Mesothelial cell of epicardium (in vitro differentiated cells): ENCODE measurements around the gene NOTCH1. TPM values are rescaled to one million over a fixed set of nuclear protein-coding genes. Genes with fewer than 3 reads are reported as not detected.

Experiments
- DNase-seq, 2 experiments: peaks; one replicate each; pipeline ENCODE4 v3.0.0; 2021; ENCODE audit warnings: low spot score in 2 of 2; ENCODE audit not compliant: unreplicated experiment in 2 of 2
- H3K27ac Mint-ChIP-seq: 2 replicates; pipeline ENCODE4 v1.8.0; 2021; ENCODE audit warnings: mixed read lengths
- H3K27me3 Mint-ChIP-seq: 2 replicates; pipeline ENCODE4 v1.8.0; 2021; ENCODE audit warnings: low read depth, mixed read lengths
- H3K36me3 Mint-ChIP-seq: 2 replicates; pipeline ENCODE4 v1.8.0; 2021; ENCODE audit warnings: mixed read lengths
- H3K4me1 Mint-ChIP-seq: 2 replicates; pipeline ENCODE4 v1.8.0; 2021; ENCODE audit warnings: mixed read lengths
- H3K4me3 Mint-ChIP-seq: 2 replicates; pipeline ENCODE4 v1.8.0; 2021; ENCODE audit warnings: mild to moderate bottlenecking, moderate library complexity, mixed read lengths
- H3K9me3 Mint-ChIP-seq: 2 replicates; pipeline ENCODE4 v1.8.0; 2021; ENCODE audit warnings: mixed read lengths
- CTCF ChIP-seq: fragments of 200-600 bp; sonication (generic); IDR thresholded peaks from one replicate; pipeline ENCODE4 v1.5.0; 2021; ENCODE audit warnings: antibody characterized with exemption; ENCODE audit not compliant: unreplicated experiment
- total RNA-seq: library from RNA; stranded (reverse); gene quantifications from 3 replicates; pipeline ENCODE4 v1.2.1, GENCODE V29; 2021

The NOTCH1 gene
- total RNA-seq, 1 donor from 2014 or later: 107 TPM

- no peaks in the 10 kb centered on the region for H3K9me3 Mint-ChIP-seq
- H3K36me3 Mint-ChIP-seq: peaks cover 2% of the 10 kb centered on the region
- DNase-seq: no peak
- no peak overlapping the region for H3K4me3 Mint-ChIP-seq
- no peak for TF ChIP-seq CTCF
- no peaks in the 10 kb centered on the region for H3K27me3 Mint-ChIP-seq
- H3K4me1 Mint-ChIP-seq: no peaks in the 10 kb centered on the region
- no peak overlapping the region for H3K27ac Mint-ChIP-seq
Measured at GRCh38 chr9:136522314-136523237, 23.3 kb downstream of the NOTCH1 start.

GRCh38 chr9:136521537-136521936 is 24.3 kb downstream of the NOTCH1 start:
- no peaks in the 10 kb centered on the region for H3K9me3 Mint-ChIP-seq
- no peaks in the 10 kb centered on the region for H3K4me1 Mint-ChIP-seq
- TF ChIP-seq CTCF: no peak
- peaks cover 3% of the 10 kb centered on the region for H3K36me3 Mint-ChIP-seq
- no peak for DNase-seq
- H3K27me3 Mint-ChIP-seq: no peaks in the 10 kb centered on the region
- no peak overlapping the region for H3K27ac Mint-ChIP-seq
- no peak overlapping the region for H3K4me3 Mint-ChIP-seq

GRCh38 chr9:136520053-136520540 is 25.8 kb downstream of the NOTCH1 start:
- no peaks in the 10 kb centered on the region for H3K27me3 Mint-ChIP-seq
- no peak for DNase-seq
- TF ChIP-seq CTCF: no peak
- H3K9me3 Mint-ChIP-seq: no peaks in the 10 kb centered on the region
- H3K36me3 Mint-ChIP-seq: peaks cover 3% of the 10 kb centered on the region
- H3K4me3 Mint-ChIP-seq: no peak overlapping the region
- no peaks in the 10 kb centered on the region for H3K4me1 Mint-ChIP-seq
- no peak overlapping the region for H3K27ac Mint-ChIP-seq

- H3K36me3 Mint-ChIP-seq: peaks cover 3% of the 10 kb centered on the region
- no peak overlapping the region for H3K27ac Mint-ChIP-seq
- H3K4me3 Mint-ChIP-seq: no peak overlapping the region
- no peak for TF ChIP-seq CTCF
- no peaks in the 10 kb centered on the region for H3K27me3 Mint-ChIP-seq
- no peak for DNase-seq
- H3K9me3 Mint-ChIP-seq: no peaks in the 10 kb centered on the region
- no peaks in the 10 kb centered on the region for H3K4me1 Mint-ChIP-seq
Measured at GRCh38 chr9:136519263-136520052, 26.4 kb downstream of the NOTCH1 start.

- H3K27me3 Mint-ChIP-seq: no peaks in the 10 kb centered on the region
Measured at GRCh38 chr9:136518623-136519022, 27.2 kb downstream of the NOTCH1 start.

More at GRCh38 chr9:136518623-136519022, 27.2 kb downstream of the NOTCH1 start:
- Mint-ChIP-seq H3K9me3 (no peaks in the 10 kb centered on the region), H3K4me1 (no peaks in the 10 kb centered on the region), H3K27ac (no peak overlapping the region), H3K36me3 (peaks cover 3% of the 10 kb centered on the region), H3K4me3 (no peak overlapping the region)
- no peak for TF ChIP-seq CTCF
- no peak for DNase-seq
